Measurements from ENCODE around the gene NAA50.

The NAA50 gene

GRCh38 chr3:113745756-113746547 is at the start of gene NAA50:
TSS of gene NAA50 (minus strand) at chr3:113746249. CDS start at chr3:113745949, 300 bp downstream.
- DNase-seq: peak; percentile 93

GRCh38 chr3:113795693-113796092 is 49.6 kb upstream of the NAA50 start:
- DNase-seq: no peak

GRCh38 chr3:113794526-113794925 is 48.5 kb upstream of the NAA50 start:
- DNase-seq: no peak

- DNase-seq: no peak
Measured at GRCh38 chr3:113791381-113791780, 45.3 kb upstream of the NAA50 start.

- no peak for DNase-seq
Measured at GRCh38 chr3:113783980-113784379, 37.9 kb upstream of the NAA50 start.

- DNase-seq: no peak
Measured at GRCh38 chr3:113783463-113783862, 37.4 kb upstream of the NAA50 start.

GRCh38 chr3:113776564-113776963 is 30.5 kb upstream of the NAA50 start:
- DNase-seq: no peak

GRCh38 chr3:113775516-113775915 is 29.5 kb upstream of the NAA50 start:
- no peak for DNase-seq

- no peak for DNase-seq
Measured at GRCh38 chr3:113773381-113773780, 27.3 kb upstream of the NAA50 start.

GRCh38 chr3:113771993-113772392 is 25.9 kb upstream of the NAA50 start:
- no peak for DNase-seq

GRCh38 chr3:113769551-113769950 is 23.5 kb upstream of the NAA50 start:
- DNase-seq: no peak

- no peak for DNase-seq
Measured at GRCh38 chr3:113764698-113765097, 18.6 kb upstream of the NAA50 start.

GRCh38 chr3:113758389-113759024 is 12.5 kb upstream of the NAA50 start:
- no peak for DNase-seq

GRCh38 chr3:113754494-113755159 is 8.6 kb upstream of the NAA50 start:
- DNase-seq: no peak

- no peak for DNase-seq
Measured at GRCh38 chr3:113753376-113753985, 7.4 kb upstream of the NAA50 start.

- DNase-seq: no peak
Measured at GRCh38 chr3:113751141-113751540, 5.1 kb upstream of the NAA50 start.

- peak; percentile 66 for DNase-seq
Measured at GRCh38 chr3:113747283-113748046, 1.4 kb upstream of the NAA50 start.

- DNase-seq: peak; percentile 87
Measured at GRCh38 chr3:113746548-113747282, 666 bp upstream of the NAA50 start, which contains the start of gene ATP6V1A. TSS of gene ATP6V1A (plus strand) at chr3:113747035. CDS start at chr3:113778754, 31,719 bp downstream.

GRCh38 chr3:113744941-113745755 is 901 bp downstream of the NAA50 start:
- peak; percentile 83 for DNase-seq

- DNase-seq: no peak
Measured at GRCh38 chr3:113743006-113743630, 2.9 kb downstream of the NAA50 start.
